Small intestine (tissue), 7 donors: Measurements from ENCODE around the gene SLC35B2. TPM values are rescaled to one million over a fixed set of nuclear protein-coding genes. Genes with fewer than 3 reads are reported as not detected.

ENCODE experiments used
- DNase-seq, 2 donors: peaks; one replicate each; pipeline versions ENCODE4 v3.0.0 to v3.0.0-alpha.2; 2013
- FAIRE-seq: peaks from 2 replicates; lab custom pipeline; 2012; peaks lifted over from hg19 to GRCh38; lab: Jason Lieb, UNC
- H3K27ac ChIP-seq, 3 donors: one replicate each; pipeline ENCODE4 v1.5.1; 2013; ENCODE audit warnings: low read length in 2 of 3, mild to moderate bottlenecking in 2 of 3, control low read depth in 1 of 3, inconsistent platforms in 1 of 3, low read depth in 1 of 3, moderate library complexity in 1 of 3
- H3K27me3 ChIP-seq, 3 donors: one replicate each; pipeline ENCODE4 v1.6.1; 2013; ENCODE audit warnings: low read length in 3 of 3, inconsistent platforms in 1 of 3; ENCODE audit not compliant: control insufficient read depth in 3 of 3, insufficient read depth in 3 of 3
- H3K36me3 ChIP-seq, 3 donors: one replicate each; pipeline ENCODE4 v1.6.1; 2013; ENCODE audit warnings: low read length in 3 of 3, inconsistent platforms in 1 of 3, low read depth in 1 of 3, mild to moderate bottlenecking in 1 of 3, moderate library complexity in 1 of 3; ENCODE audit not compliant: control insufficient read depth in 3 of 3, insufficient read depth in 2 of 3
- H3K4me1 ChIP-seq, 3 donors: one replicate each; pipeline ENCODE4 v1.6.1; 2013; ENCODE audit warnings: low read length in 2 of 3, inconsistent platforms in 1 of 3, low read depth in 1 of 3, mild to moderate bottlenecking in 1 of 3, moderate library complexity in 1 of 3; ENCODE audit not compliant: control insufficient read depth in 3 of 3, insufficient read depth in 2 of 3
- H3K4me3 ChIP-seq, 3 donors: one replicate each; pipeline ENCODE4 v1.5.1; 2013; ENCODE audit warnings: low read length in 3 of 3, control low read depth in 1 of 3, inconsistent platforms in 1 of 3, low read depth in 1 of 3, mild to moderate bottlenecking in 1 of 3, moderate library complexity in 1 of 3
- H3K9me3 ChIP-seq, 2 donors: one replicate each; pipeline ENCODE4 v1.6.1; 2013; ENCODE audit warnings: low read depth in 1 of 2, low read length in 1 of 2; ENCODE audit not compliant: control insufficient read depth in 2 of 2, insufficient read depth in 1 of 2
- WGBS, 3 donors: extraction: QIAGEN DNeasy Blood & Tissue Kit; methylation state at CpG; one replicate each; pipeline ENCODE4 v1.1.7; 2013; 5-methylcytosine and 5-hydroxymethylcytosine counted together
- polyA plus RNA-seq, 4 donors: library from polyadenylated mRNA; stranded (reverse) in 3 of 4; unstranded in 1 of 4; fragments of 200-250 nt in 3 of 4; fragments of 120-200 nt in 1 of 4; gene quantifications; one replicate each; pipeline versions ENCODE4 v1.2.1 to v1.2.3, GENCODE V29; 2013
- donor health status: healthy with polysubstance abuse.
- donor health status: control.
- donor health status: control.
- donor health status: Bipolar disorder and iron deficiency.
- donor health status: healthy.

SLC35B2 gene
- polyA plus RNA-seq, 4 donors, result 6.5 to 41.7 (median 22.3) TPM

GRCh38 chr6:44268095-44268628, 10.8 kb upstream of the SLC35B2 start:
- FAIRE-seq (no peak), DNase-seq (peak; percentile 67 to 71)
- Histone ChIP-seq H3K9me3 (peaks cover 0 to 2% of the 10 kb centered on the region in 2 donors), H3K27me3 (peaks cover 8 to 44% (median 19%) of the 10 kb centered on the region in 3 donors), H3K4me1 (peaks cover 0 to 15% (median 13%) of the 10 kb centered on the region in 3 donors), H3K4me3 (no peak overlapping the region), H3K27ac (no peak overlapping the region), H3K36me3 (peaks cover 0 to 3% (median 0%) of the 10 kb centered on the region in 3 donors)
- WGBS, 3 donors, result 15 to 22% (median 21%) methylated on average over 5 of the region's 5 CpGs

GRCh38 chr6:44267252-44267651, 9.9 kb upstream of the SLC35B2 start:
- Histone ChIP-seq H3K27me3 (peaks cover 7 to 35% (median 15%) of the 10 kb centered on the region in 3 donors), H3K4me1 (peaks cover 0 to 24% (median 20%) of the 10 kb centered on the region in 3 donors), H3K36me3 (peaks cover 0 to 11% (median 0%) of the 10 kb centered on the region in 3 donors), H3K4me3 (no peak overlapping the region), H3K9me3 (peaks cover 0 to 2% of the 10 kb centered on the region in 2 donors), H3K27ac (no peak overlapping the region)
- 44 to 67% (median 58%) methylated on average over 10 of the region's 10 CpGs for WGBS, 3 donors
- no peak for FAIRE-seq
- no peak for DNase-seq

GRCh38 chr6:44266347-44266746, 9.0 kb upstream of the SLC35B2 start:
- DNase-seq (no peak), FAIRE-seq (no peak)
- peak overlapping the region in 1 of 3 donors; percentile 49 for H3K27ac ChIP-seq
- peaks cover 0 to 20% (median 0%) of the 10 kb centered on the region in 3 donors for H3K36me3 ChIP-seq
- no peak overlapping the region for H3K4me3 ChIP-seq
- 57 to 77% (median 64%) methylated on average over 3 of the region's 3 CpGs for WGBS, 3 donors
- H3K4me1 ChIP-seq, result peaks cover 0 to 28% (median 20%) of the 10 kb centered on the region in 3 donors
- peaks cover 0 to 2% of the 10 kb centered on the region in 2 donors for H3K9me3 ChIP-seq
- peaks cover 4 to 26% (median 12%) of the 10 kb centered on the region in 3 donors for H3K27me3 ChIP-seq

- H3K27me3 ChIP-seq, result peaks cover 4 to 21% (median 9%) of the 10 kb centered on the region in 3 donors
- H3K4me3 ChIP-seq, result peak overlapping the region; percentile 66 to 85 (median 85)
- H3K36me3 ChIP-seq, result peaks cover 0 to 23% (median 0%) of the 10 kb centered on the region in 3 donors
- peaks cover 0 to 2% of the 10 kb centered on the region in 2 donors for H3K9me3 ChIP-seq
- FAIRE-seq (no peak), DNase-seq (no peak)
- H3K4me1 ChIP-seq, result peaks cover 0 to 28% (median 20%) of the 10 kb centered on the region in 3 donors
- WGBS, 3 donors, result 59 to 67% (median 64%) methylated on average over 17 of the region's 17 CpGs
- H3K27ac ChIP-seq, result peak overlapping the region in 1 of 3 donors; percentile 82
Observed at GRCh38 chr6:44265722-44266233, 8.4 kb upstream of the SLC35B2 start.

- H3K4me1 ChIP-seq, result peaks cover 0 to 28% (median 20%) of the 10 kb centered on the region in 3 donors
- peak within 1 kb of the TSS; percentile 66 to 85 (median 85) for H3K4me3 ChIP-seq
- DNase-seq (peak; percentile 86 to 96), FAIRE-seq (no peak)
- H3K27me3 ChIP-seq, result peaks cover 4 to 21% (median 9%) of the 10 kb centered on the region in 3 donors
- peaks cover 0 to 29% (median 0%) of the 10 kb centered on the region in 3 donors for H3K36me3 ChIP-seq
- H3K9me3 ChIP-seq, result peaks cover 0 to 2% of the 10 kb centered on the region in 2 donors
- H3K27ac ChIP-seq, result peak within 1 kb of the TSS; percentile 82 to 84 (median 84)
- WGBS, 3 donors, result 0 to 1% (median 0%) methylated on average over 52 to 72 of the region's 72 CpGs
Observed at GRCh38 chr6:44265007-44265721, 7.8 kb upstream of the SLC35B2 start, which contains the start of gene NFKBIE. Gene NFKBIE (minus strand): TSS chr6:44265551. CDS start chr6:44265346, 205 bp downstream.

GRCh38 chr6:44264154-44265006, 7.1 kb upstream of the SLC35B2 start:
- Histone ChIP-seq H3K4me3 (peak overlapping the region; percentile 66 to 85 (median 85)), H3K9me3 (no peaks in the 10 kb centered on the region), H3K27me3 (peaks cover 4 to 13% (median 5%) of the 10 kb centered on the region in 3 donors), H3K36me3 (peaks cover 0 to 37% (median 0%) of the 10 kb centered on the region in 3 donors), H3K4me1 (peaks cover 0 to 28% (median 20%) of the 10 kb centered on the region in 3 donors), H3K27ac (peak overlapping the region; percentile 82 to 84 (median 84))
- 4 to 5% (median 4%) methylated on average over 13 of the region's 13 CpGs for WGBS, 3 donors
- no peak for FAIRE-seq
- peak; percentile 40 to 44 for DNase-seq

GRCh38 chr6:44263354-44264100, 6.2 kb upstream of the SLC35B2 start:
- peak in 1 of 2 donors; percentile 65 for DNase-seq
- no peak for FAIRE-seq
- Histone ChIP-seq H3K4me3 (peak overlapping the region; percentile 26 to 85 (median 66)), H3K27me3 (peaks cover 0 to 5% (median 2%) of the 10 kb centered on the region in 3 donors), H3K4me1 (peaks cover 0 to 28% (median 20%) of the 10 kb centered on the region in 3 donors), H3K9me3 (no peaks in the 10 kb centered on the region), H3K36me3 (peaks cover 0 to 46% (median 3%) of the 10 kb centered on the region in 3 donors), H3K27ac (peak overlapping the region; percentile 22 to 84 (median 82))
- 15 to 22% (median 20%) methylated on average over 7 to 9 of the region's 9 CpGs for WGBS, 3 donors
